Mesodermal cell (in vitro differentiated cells): ENCODE measurements around the gene PDZRN3.
A peak's percentile ranks its signal among the peaks of the same experiment; 100 is the strongest.

ENCODE experiments used
- H3K27ac ChIP-seq: 2 replicates; pipeline ENCODE4 v1.7.0; 2013; ENCODE audit warnings: mild to moderate bottlenecking, low read depth, low read length, moderate library complexity; ENCODE audit not compliant: severe bottlenecking
- H3K36me3 ChIP-seq: 2 replicates; pipeline ENCODE4 v1.7.1; 2013; ENCODE audit warnings: mild to moderate bottlenecking, low read length, moderate library complexity; ENCODE audit not compliant: control insufficient read depth, insufficient read depth
- H3K4me1 ChIP-seq: one replicate; pipeline ENCODE4 v1.7.1; 2013; ENCODE audit warnings: mild to moderate bottlenecking, low read length; ENCODE audit not compliant: insufficient read depth, control insufficient read depth, poor library complexity, severe bottlenecking
- H3K4me3 ChIP-seq: 2 replicates; pipeline ENCODE4 v1.7.0; 2013; ENCODE audit warnings: low read length, control low read depth, mild to moderate bottlenecking; ENCODE audit not compliant: insufficient read depth, poor library complexity, severe bottlenecking; ENCODE audit errors: extremely low read depth
- H3K9me3 ChIP-seq: 2 replicates; pipeline ENCODE4 v1.7.1; 2013; ENCODE audit warnings: mild to moderate bottlenecking, low read length, moderate library complexity; ENCODE audit not compliant: control insufficient read depth
- WGBS, 2 experiments: methylation state at CpG; one replicate each; pipeline ENCODE4 v1.1.5; 2013; ENCODE audit warnings: missing lambda C conversion rate in 2 of 2; ENCODE audit not compliant: insufficient coverage in 2 of 2; 5-methylcytosine and 5-hydroxymethylcytosine counted together

Gene PDZRN3

GRCh38 chr3:73605861-73606260 is 18.9 kb downstream of the PDZRN3 start:
- H3K9me3 ChIP-seq, result no peaks in the 10 kb centered on the region
- peaks cover 38% of the 10 kb centered on the region for H3K4me1 ChIP-seq
- H3K27ac ChIP-seq, result no peak overlapping the region
- no peaks in the 10 kb centered on the region for H3K36me3 ChIP-seq
- H3K4me3 ChIP-seq, result no peak overlapping the region

DNA sequence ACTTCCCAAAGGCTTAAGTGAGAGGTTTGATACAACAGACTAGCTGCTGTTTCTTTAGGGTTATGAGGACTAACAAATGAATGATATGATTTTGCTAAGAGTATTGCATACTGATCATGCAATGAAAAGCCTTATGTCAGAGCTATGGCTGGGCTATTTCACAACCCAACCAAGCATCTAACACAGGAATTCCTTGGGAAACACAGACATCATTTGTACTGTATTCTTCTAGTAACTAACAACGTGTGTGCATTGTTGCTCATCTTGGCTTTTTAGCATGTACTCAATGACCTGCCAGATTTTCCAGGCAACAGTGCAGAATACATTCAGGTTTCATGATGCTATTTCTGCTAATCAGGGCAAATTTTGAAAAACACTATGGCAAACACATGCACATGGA is 19.3 kb downstream of the PDZRN3 start:
- Histone ChIP-seq H3K36me3 (no peaks in the 10 kb centered on the region), H3K9me3 (no peaks in the 10 kb centered on the region), H3K4me3 (no peak overlapping the region), H3K4me1 (peaks cover 43% of the 10 kb centered on the region), H3K27ac (no peak overlapping the region)
- 83% methylated on average over 1 of the region's 1 CpG for WGBS, 2 experiments

DNA sequence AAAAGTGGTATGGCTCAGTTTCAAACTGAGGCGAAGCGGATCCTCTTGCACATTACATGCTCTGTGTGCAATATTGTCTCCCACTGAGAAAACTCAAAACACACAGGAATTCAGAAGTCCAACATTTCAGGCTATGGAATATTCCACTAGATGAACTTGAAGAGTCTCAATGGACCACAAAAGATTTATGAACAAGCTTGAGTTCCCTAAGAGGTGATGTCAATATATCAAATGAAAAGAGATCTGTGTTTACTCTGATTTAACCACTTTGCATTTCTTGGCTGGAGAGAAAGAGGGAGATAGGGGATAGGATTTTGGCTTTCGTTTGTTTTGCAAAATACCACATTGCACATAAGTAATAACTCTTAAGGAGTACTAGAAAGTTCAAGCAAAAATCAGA is 20.3 kb downstream of the PDZRN3 start:
- Histone ChIP-seq H3K27ac (peak overlapping the region; percentile 73), H3K4me3 (no peak overlapping the region), H3K36me3 (peaks cover 5% of the 10 kb centered on the region), H3K4me1 (peaks cover 36% of the 10 kb centered on the region), H3K9me3 (no peaks in the 10 kb centered on the region)
- WGBS, 2 experiments, result 75 to 96% methylated on average over 2 of the region's 3 CpGs

GRCh38 chr3:73603762-73604171 is 21.0 kb downstream of the PDZRN3 start:
- H3K36me3 ChIP-seq, result peaks cover 6% of the 10 kb centered on the region
- H3K4me1 ChIP-seq, result peaks cover 29% of the 10 kb centered on the region
- H3K9me3 ChIP-seq, result no peaks in the 10 kb centered on the region
- 75 to 80% methylated on average over 1 of the region's 1 CpG for WGBS, 2 experiments
- no peak overlapping the region for H3K4me3 ChIP-seq
- peak overlapping the region; percentile 73 for H3K27ac ChIP-seq

- Histone ChIP-seq H3K9me3 (no peaks in the 10 kb centered on the region), H3K27ac (no peak overlapping the region), H3K4me1 (peaks cover 21% of the 10 kb centered on the region), H3K36me3 (peaks cover 7% of the 10 kb centered on the region), H3K4me3 (no peak overlapping the region)
- 73 to 75% methylated on average over 3 of the region's 3 CpGs for WGBS, 2 experiments
These were observed 22.6 kb downstream of the PDZRN3 start for GRCh38 chr3:73602170-73602569.

GRCh38 chr3:73601481-73601880 is 23.3 kb downstream of the PDZRN3 start:
- Histone ChIP-seq H3K36me3 (peaks cover 10% of the 10 kb centered on the region), H3K27ac (no peak overlapping the region), H3K4me3 (no peak overlapping the region), H3K9me3 (no peaks in the 10 kb centered on the region), H3K4me1 (peaks cover 21% of the 10 kb centered on the region)
- 80 to 100% methylated on average over 1 of the region's 2 CpGs for WGBS, 2 experiments

DNA sequence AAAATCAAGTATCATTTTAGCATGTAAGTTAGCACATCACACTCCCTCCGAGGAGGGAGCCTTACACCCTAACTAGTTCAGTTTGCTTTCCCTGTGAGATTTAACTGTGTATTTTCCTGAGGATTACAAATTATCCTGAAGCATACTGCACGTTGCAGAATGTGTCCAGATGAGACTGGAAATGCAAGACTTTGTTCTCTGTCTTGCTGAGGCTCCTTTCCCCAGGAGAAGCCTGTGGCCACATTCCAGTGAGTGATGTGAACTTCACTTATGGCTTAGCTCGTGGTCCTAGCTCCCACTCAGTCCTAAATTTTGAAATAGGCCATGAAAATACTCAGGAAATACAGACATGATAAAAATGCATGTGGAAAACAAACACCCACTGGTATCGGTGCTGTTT is 23.7 kb downstream of the PDZRN3 start:
- H3K4me1 ChIP-seq, result peaks cover 21% of the 10 kb centered on the region
- no peak overlapping the region for H3K4me3 ChIP-seq
- H3K27ac ChIP-seq, result peak overlapping the region; percentile 31
- H3K9me3 ChIP-seq, result no peaks in the 10 kb centered on the region
- H3K36me3 ChIP-seq, result peaks cover 12% of the 10 kb centered on the region
- WGBS, 2 experiments, result 75 to 100% methylated on average over 1 to 2 of the region's 4 CpGs

GRCh38 chr3:73600293-73600938 is 24.3 kb downstream of the PDZRN3 start:
- peak overlapping the region; percentile 31 for H3K27ac ChIP-seq
- H3K9me3 ChIP-seq, result no peaks in the 10 kb centered on the region
- peaks cover 12% of the 10 kb centered on the region for H3K36me3 ChIP-seq
- H3K4me3 ChIP-seq, result no peak overlapping the region
- H3K4me1 ChIP-seq, result peaks cover 21% of the 10 kb centered on the region
- WGBS, 2 experiments, result 79 to 90% methylated on average over 4 of the region's 5 CpGs

DNA sequence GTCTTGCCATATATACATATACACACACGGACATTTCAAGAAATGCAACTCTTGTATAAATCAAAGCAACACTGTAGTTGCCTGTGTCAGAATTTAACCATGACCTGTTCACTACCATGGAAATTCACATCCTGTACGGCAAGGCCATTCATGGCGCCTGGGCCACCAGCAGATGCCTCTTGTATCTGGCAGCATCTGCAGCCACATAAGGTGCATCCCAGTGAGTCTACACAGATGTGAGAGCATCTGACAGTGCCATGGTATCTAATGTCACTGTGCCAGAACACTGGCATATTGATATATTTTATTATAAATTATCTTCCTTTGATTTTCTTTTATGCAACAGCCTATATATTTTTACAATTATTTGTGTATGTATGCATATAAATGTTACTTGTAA is 25.1 kb downstream of the PDZRN3 start:
- H3K27ac ChIP-seq, result no peak overlapping the region
- 80 to 89% methylated on average over 2 to 3 of the region's 3 CpGs for WGBS, 2 experiments
- peaks cover 12% of the 10 kb centered on the region for H3K36me3 ChIP-seq
- H3K4me3 ChIP-seq, result no peak overlapping the region
- H3K9me3 ChIP-seq, result no peaks in the 10 kb centered on the region
- peaks cover 21% of the 10 kb centered on the region for H3K4me1 ChIP-seq

DNA sequence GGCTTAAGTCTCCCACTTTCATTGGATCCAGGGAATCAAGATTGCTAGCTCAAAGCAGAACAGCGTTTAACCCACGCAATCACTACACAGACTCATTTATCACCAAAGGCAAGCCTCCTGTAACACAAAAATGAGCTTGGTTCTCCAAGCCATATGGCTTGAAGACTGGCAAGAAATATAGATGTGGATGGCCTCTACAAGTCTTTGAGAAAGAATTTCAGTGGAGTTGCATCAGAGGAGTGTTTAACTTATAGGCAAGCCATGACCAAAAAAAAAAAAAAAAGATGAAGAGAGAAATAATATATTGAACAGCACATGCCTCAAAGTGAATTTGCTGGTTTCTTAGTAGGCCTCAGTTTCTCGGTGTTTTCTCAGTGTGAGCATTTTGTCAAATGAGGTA is 27.3 kb downstream of the PDZRN3 start:
- Histone ChIP-seq H3K4me1 (peaks cover 13% of the 10 kb centered on the region), H3K27ac (no peak overlapping the region), H3K36me3 (peaks cover 12% of the 10 kb centered on the region), H3K4me3 (no peak overlapping the region), H3K9me3 (no peaks in the 10 kb centered on the region)
- WGBS, 2 experiments, result 88% methylated on average over 1 of the region's 3 CpGs; no CpG with 5 or more reads in 1 of the 2 experiments

DNA sequence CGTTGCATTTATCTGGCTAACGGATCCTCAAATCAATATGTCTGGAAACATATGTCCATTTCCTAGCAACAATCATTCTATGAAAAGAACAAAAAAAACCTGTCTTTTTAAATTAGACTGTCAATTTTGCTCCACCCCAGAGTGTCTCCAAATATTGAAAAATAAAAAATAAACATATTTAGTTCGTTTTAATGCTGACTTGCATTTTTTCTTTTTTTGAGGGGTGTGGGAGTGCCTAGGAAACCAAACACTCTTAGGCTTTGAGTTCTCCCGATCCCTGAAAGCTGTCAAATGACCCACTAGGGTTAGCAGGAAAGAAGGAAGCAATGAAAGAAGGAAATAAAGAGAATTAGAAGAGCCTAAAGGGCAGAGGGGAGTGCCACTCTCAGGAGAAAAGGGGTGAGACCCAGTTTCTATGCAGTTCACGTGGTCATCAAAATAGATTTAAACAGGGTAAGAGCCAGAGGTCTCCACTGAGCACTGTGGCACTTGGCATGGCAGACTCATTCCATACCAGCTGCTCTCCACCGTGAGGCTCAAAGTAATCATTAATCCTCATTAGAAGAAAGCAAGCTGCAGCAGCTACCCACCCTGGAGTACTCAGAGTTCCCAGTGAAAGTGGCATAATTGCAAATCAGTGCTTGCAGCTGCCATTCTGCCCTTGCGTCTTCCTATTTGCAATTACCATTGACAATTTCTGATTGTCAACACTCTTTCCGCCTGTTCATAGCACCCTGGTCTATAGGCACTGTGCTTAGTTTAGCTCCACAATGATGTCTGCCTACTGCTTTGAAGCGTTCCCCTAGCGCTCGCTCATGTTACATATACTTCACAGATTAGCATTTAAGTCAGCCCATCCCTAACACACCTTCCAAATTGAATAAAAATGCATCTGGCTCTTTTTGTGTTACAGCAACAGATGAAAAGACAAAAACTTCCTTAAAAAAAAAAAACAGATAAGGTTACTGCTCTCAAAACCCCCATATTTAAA is 32.3 kb downstream of the PDZRN3 start:
- Histone ChIP-seq H3K4me3 (no peak overlapping the region), H3K36me3 (peaks cover 7% of the 10 kb centered on the region), H3K4me1 (no peaks in the 10 kb centered on the region), H3K27ac (no peak overlapping the region), H3K9me3 (no peaks in the 10 kb centered on the region)
- WGBS, 2 experiments, result 88 to 93% methylated on average over 10 to 11 of the region's 11 CpGs
